Panc1 (cell line): ENCODE measurements around the gene SEMA5B. TPM values are rescaled to one million over a fixed set of nuclear protein-coding genes. Genes with fewer than 3 reads are reported as not detected.

ENCODE experiments used
- ATAC-seq: fragments of 200-7000 bp; cut with Tn5 transposase; 2 replicates; pipeline ENCODE4 v1.9.1; 2020; ENCODE audit warnings: mild to moderate bottlenecking, moderate library complexity
- BruUV-seq: library from RNA; stranded (reverse); fragments of 400-500 nt; replicated peaks from 2 replicates; lab custom pipeline; 2021; lab: Mats Ljungman, UMichigan
- CTCF ChIA-PET: fragments of 300-600 bp; sonication (Branson Sonifier 250); formaldehyde crosslinking; loops from one replicate; lab custom pipeline; 2022; ENCODE audit warnings: antibody characterized with exemption; lab: Charles Lee
- POLR2A ChIA-PET: fragments of 300-600 bp; sonication (Branson Sonifier 250); formaldehyde crosslinking; loops from one replicate; lab custom pipeline; 2022; ENCODE audit warnings: antibody characterized with exemption; lab: Charles Lee
- DNase-seq: peaks from one replicate; pipeline ENCODE4 v3.0.0-alpha.2; 2010; ENCODE audit warnings: low read depth, low spot score
- H3K27ac ChIP-seq: 2 replicates; pipeline ENCODE4 v1.5.1; 2011; ENCODE audit warnings: mild to moderate bottlenecking, low read length, inconsistent platforms
- H3K27me3 ChIP-seq: fragments of 200-500 bp; sonication (Bioruptor generic); 2 replicates; pipeline ENCODE4 v1.6.0; 2014; ENCODE audit warnings: low read length, inconsistent platforms; ENCODE audit not compliant: control insufficient read depth, insufficient read depth
- H3K36me3 ChIP-seq: fragments of 200-500 bp; sonication (Bioruptor generic); 2 replicates; pipeline ENCODE4 v1.5.1; 2014; ENCODE audit warnings: inconsistent platforms, mild to moderate bottlenecking, low read length, moderate library complexity; ENCODE audit not compliant: control insufficient read depth, insufficient read depth
- H3K4me1 ChIP-seq: 2 replicates; pipeline ENCODE4 v1.5.1; 2011; ENCODE audit warnings: inconsistent platforms, mild to moderate bottlenecking, low read length, moderate library complexity; ENCODE audit not compliant: control insufficient read depth, insufficient read depth
- H3K4me3 ChIP-seq, 2 experiments: 2 replicates each; pipeline ENCODE4 v1.5.1; 2011 to 2012; ENCODE audit warnings: low read depth in 2 of 2, low read length in 2 of 2, mild to moderate bottlenecking in 2 of 2, inconsistent platforms in 1 of 2, moderate library complexity in 1 of 2
- H3K9me3 ChIP-seq: fragments of 200-500 bp; sonication (Bioruptor generic); 2 replicates; pipeline ENCODE4 v1.5.1; 2014; ENCODE audit warnings: low read depth, mild to moderate bottlenecking, inconsistent platforms, low read length, moderate library complexity; ENCODE audit not compliant: control insufficient read depth, insufficient read depth
- POLR2AphosphoS5 ChIP-seq: IDR thresholded peaks from 2 replicates; pipeline ENCODE4 v1.6.1; 2012; ENCODE audit warnings: mild to moderate bottlenecking, low read depth, low read length, moderate library complexity
- SIN3A ChIP-seq: IDR thresholded peaks from 2 replicates; pipeline ENCODE4 v1.6.1; 2012; ENCODE audit warnings: low read depth, mild to moderate bottlenecking, low read length, moderate library complexity, borderline replicate concordance; ENCODE audit not compliant: insufficient read depth
- TCF7L2 ChIP-seq: IDR thresholded peaks from 2 replicates; pipeline ENCODE4 v1.6.1; 2011; ENCODE audit warnings: mild to moderate bottlenecking, low read depth, low read length, inconsistent platforms
- in situ Hi-C: cut with HindIII; loops from 2 replicates; pipeline ENCODE4 v1.10.0; 2016; ENCODE audit warnings: low sequenced_read_pairs, low pct_unique_long_range_greater_than_20kb
- intact Hi-C: fragments of 100-400 bp; cut with micrococcal nuclease; formaldehyde crosslinking; loops from one replicate; pipeline ENCODE4 v1.10.0; 2022; ENCODE audit not compliant: unreplicated experiment
- total RNA-seq: library from RNA; stranded (reverse); gene quantifications from one replicate; pipeline ENCODE4 v1.2.1, GENCODE V29; 2021; ENCODE audit not compliant: unreplicated experiment
- TF ChIP-seq, protein P1 (sequence below): fragments of 450-650 bp; IDR thresholded peaks from 2 replicates; pipeline ENCODE4 v1.5.1; 2017; ENCODE audit warnings: mild to moderate bottlenecking
- TF ChIP-seq, protein P2 (sequence below), 2 experiments: IDR thresholded peaks; 2 replicates each; pipeline ENCODE4 v1.6.1; 2011 to 2012; ENCODE audit warnings: low read depth in 2 of 2, control low read depth in 1 of 2, low read length in 1 of 2, mild to moderate bottlenecking in 1 of 2, moderate library complexity in 1 of 2; ENCODE audit not compliant: insufficient read depth in 1 of 2

Gene SEMA5B
- total RNA-seq, 1 experiment from 2014 or later: 1.2 TPM

DNA sequence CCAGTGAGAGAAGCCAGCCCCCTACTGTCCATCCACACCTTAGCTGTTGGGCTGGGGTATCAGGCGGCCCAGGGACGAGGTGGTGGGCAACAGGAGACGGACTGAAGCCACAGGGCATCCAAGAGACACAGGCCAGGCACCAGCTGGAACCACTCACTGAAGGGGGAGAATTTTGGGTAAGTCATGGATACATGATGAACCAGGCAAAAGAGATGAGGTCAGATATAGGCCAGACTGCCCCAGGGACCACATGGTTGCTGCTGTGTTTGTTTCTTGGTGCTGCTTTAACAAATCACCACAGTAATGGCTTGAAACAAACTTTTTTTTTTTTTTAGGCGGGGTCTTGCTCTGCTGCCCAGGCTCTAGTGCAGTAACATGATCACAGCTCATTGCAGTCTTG is 66.4 kb downstream of the SEMA5B start:
- intact Hi-C loops (no loop called here), in situ Hi-C loops (no loop called here)
- ChIA-PET CTCF (no interaction called here), POLR2A (no interaction called here)
- TF ChIP-seq, protein P1, sequence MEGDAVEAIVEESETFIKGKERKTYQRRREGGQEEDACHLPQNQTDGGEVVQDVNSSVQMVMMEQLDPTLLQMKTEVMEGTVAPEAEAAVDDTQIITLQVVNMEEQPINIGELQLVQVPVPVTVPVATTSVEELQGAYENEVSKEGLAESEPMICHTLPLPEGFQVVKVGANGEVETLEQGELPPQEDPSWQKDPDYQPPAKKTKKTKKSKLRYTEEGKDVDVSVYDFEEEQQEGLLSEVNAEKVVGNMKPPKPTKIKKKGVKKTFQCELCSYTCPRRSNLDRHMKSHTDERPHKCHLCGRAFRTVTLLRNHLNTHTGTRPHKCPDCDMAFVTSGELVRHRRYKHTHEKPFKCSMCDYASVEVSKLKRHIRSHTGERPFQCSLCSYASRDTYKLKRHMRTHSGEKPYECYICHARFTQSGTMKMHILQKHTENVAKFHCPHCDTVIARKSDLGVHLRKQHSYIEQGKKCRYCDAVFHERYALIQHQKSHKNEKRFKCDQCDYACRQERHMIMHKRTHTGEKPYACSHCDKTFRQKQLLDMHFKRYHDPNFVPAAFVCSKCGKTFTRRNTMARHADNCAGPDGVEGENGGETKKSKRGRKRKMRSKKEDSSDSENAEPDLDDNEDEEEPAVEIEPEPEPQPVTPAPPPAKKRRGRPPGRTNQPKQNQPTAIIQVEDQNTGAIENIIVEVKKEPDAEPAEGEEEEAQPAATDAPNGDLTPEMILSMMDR: no peak
- no TSS peak for BruUV-seq
- H3K4me3 ChIP-seq: no peak overlapping the region
- ATAC-seq (no peak), DNase-seq (no peak)
- no peaks in the 10 kb centered on the region for H3K36me3 ChIP-seq
- H3K27ac ChIP-seq: no peak overlapping the region
- H3K9me3 ChIP-seq: no peaks in the 10 kb centered on the region
- H3K4me1 ChIP-seq: no peaks in the 10 kb centered on the region
- H3K27me3 ChIP-seq: no peaks in the 10 kb centered on the region; the same call in 1 of the 2 replicates

DNA sequence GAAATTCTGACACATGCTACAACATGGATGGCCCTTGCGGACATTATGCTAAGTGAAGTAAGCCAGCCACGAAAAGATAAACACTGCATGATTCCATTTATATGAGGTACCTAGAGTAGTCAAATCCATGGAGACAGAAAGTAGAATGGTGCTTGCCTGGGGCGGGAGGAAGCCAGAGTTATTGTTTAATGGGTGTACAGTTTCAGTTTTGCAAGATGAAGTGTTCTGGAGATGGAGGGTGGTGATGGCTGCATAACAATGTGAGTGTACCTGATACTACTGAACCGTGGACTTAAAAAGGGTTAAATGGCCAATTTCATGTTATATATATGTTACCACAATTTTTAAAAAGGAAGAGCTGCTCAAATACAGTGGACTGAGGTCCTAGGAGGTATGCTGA is 66.9 kb downstream of the SEMA5B start:
- ChIA-PET CTCF (no interaction called here), POLR2A (no interaction called here)
- in situ Hi-C loops (no loop called here), intact Hi-C loops (no loop called here)
- no peak overlapping the region for H3K27ac ChIP-seq
- no peak for DNase-seq
- no peak overlapping the region for H3K4me3 ChIP-seq
- no peaks in the 10 kb centered on the region for H3K4me1 ChIP-seq
- no peaks in the 10 kb centered on the region; the same call in 1 of the 2 replicates for H3K27me3 ChIP-seq
- no peak for ATAC-seq
- no peaks in the 10 kb centered on the region for H3K9me3 ChIP-seq
- no TSS peak for BruUV-seq
- TF ChIP-seq SIN3A (no peak), TCF7L2 (no peak), POLR2AphosphoS5 (no peak)
- TF ChIP-seq, protein P2, sequence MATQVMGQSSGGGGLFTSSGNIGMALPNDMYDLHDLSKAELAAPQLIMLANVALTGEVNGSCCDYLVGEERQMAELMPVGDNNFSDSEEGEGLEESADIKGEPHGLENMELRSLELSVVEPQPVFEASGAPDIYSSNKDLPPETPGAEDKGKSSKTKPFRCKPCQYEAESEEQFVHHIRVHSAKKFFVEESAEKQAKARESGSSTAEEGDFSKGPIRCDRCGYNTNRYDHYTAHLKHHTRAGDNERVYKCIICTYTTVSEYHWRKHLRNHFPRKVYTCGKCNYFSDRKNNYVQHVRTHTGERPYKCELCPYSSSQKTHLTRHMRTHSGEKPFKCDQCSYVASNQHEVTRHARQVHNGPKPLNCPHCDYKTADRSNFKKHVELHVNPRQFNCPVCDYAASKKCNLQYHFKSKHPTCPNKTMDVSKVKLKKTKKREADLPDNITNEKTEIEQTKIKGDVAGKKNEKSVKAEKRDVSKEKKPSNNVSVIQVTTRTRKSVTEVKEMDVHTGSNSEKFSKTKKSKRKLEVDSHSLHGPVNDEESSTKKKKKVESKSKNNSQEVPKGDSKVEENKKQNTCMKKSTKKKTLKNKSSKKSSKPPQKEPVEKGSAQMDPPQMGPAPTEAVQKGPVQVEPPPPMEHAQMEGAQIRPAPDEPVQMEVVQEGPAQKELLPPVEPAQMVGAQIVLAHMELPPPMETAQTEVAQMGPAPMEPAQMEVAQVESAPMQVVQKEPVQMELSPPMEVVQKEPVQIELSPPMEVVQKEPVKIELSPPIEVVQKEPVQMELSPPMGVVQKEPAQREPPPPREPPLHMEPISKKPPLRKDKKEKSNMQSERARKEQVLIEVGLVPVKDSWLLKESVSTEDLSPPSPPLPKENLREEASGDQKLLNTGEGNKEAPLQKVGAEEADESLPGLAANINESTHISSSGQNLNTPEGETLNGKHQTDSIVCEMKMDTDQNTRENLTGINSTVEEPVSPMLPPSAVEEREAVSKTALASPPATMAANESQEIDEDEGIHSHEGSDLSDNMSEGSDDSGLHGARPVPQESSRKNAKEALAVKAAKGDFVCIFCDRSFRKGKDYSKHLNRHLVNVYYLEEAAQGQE (IDR thresholded peaks at IDR 0.05; ENCODE audit: insufficient read depth in 1 of 2, low read depth in 2 of 2, low read length in 1 of 2): no peak
- TF ChIP-seq, protein P1: no peak
- no peaks in the 10 kb centered on the region for H3K36me3 ChIP-seq
